Islet of Langerhans (tissue), 1 donor: Measurements from ENCODE around the gene WBP1L.
"Not testable (repeated sequence)": the region's sequence is repeated elsewhere in the genome, so short reads cannot be mapped to it uniquely, and the experiment has no call there.

Source experiments
- FAIRE-seq: peaks from one replicate; lab custom pipeline; 2011; peaks lifted over from hg19 to GRCh38; lab: Jason Lieb, UNC

WBP1L gene

DNA sequence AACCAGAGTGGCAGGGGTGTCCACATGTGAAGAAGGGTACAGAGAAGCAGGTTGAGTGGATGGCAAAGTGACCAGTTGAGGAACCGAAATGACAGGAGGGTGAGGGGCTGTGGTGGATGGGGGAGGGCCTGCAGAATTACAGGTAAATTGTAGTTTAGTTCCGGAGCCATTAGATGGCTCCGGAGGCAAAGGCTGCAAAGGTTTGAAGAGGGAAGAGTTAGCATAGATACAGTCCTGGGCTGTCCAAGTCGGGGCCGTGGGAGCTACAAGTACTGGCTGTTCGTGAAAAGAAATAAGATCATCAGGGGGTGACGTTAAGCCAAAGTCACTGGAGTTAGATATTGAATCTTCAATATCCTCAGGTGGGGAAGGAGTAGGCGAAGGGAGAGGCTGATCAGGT lies 99.4 kb downstream of the WBP1L start:
- not testable (repeated sequence) for FAIRE-seq

DNA sequence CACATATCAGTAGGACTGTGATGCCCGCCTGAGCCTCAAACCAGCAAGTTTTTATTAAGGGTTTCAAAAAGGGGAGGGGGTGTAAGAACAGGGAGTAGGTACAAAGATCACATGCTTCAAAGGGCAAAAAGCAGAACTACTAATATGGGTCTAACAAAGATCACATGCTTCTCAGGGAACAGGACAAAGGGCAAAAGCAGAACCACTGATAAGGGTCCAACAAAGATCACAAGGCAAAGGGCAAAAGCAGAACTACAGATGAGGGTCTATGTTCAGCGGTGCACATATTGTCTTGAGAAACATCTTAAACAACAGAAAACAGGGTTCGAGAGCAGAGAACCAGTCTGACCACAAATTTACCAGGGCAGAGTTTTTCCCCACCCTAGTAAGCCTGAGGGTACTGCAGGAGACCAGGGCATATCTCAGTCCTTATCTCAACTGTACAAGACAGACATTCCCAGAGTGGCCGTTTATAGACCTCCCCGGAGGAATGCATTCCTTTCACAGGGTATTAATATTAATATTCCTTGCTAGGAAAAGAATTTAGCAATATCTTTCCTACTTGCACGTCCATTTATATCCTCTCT lies 100.5 kb downstream of the WBP1L start:
- not testable (repeated sequence) for FAIRE-seq

DNA sequence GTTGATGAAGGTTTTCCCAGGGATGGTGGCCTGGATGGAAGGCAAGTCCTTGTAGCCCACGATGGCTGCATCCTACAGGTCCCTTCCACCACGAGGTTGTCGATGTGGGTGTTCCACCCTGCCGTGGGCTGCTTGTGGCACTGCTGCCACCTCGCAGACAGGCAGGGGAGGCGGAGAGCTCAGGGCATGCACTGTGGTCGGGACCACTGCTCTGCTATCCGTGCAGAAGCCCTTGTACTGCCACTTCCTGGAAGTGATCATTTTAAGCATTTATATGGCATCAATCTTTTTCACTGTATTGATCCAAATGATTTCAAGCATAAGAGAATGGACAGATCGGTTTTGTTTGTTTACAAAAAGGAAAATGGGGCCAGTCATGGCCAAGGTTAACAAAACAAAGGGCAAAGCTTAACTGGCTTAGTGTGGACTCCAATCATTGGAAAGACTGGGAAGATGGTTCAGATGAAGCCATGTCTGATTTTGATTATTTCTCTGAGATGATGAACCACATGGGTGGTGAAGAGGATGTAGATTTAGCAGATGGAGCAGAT lies 101.7 kb downstream of the WBP1L start:
- no peak for FAIRE-seq

DNA sequence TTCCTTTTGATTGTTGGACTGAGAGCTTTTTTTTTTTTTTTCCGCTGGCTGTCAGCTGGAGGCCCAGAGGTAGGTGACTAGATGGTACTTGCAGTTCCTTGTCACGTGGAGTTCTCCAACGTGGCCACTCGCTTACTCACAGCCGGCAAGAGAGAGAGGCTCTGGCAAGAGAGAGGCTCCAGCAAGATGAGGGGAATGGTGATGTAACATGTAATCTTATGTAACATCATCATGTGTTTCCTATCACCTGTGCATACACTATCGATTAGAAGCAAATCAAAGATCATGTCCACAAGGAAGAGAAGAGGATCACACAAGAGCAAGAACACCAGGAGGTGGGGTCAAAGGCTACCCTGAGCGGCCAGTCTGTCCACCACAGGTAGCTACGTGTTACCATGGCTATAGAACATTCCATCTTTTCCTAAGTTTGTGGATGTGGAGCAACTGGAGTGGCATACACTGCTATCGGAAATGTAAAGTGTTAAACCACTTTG lies 106.3 kb downstream of the WBP1L start:
- no peak for FAIRE-seq

DNA sequence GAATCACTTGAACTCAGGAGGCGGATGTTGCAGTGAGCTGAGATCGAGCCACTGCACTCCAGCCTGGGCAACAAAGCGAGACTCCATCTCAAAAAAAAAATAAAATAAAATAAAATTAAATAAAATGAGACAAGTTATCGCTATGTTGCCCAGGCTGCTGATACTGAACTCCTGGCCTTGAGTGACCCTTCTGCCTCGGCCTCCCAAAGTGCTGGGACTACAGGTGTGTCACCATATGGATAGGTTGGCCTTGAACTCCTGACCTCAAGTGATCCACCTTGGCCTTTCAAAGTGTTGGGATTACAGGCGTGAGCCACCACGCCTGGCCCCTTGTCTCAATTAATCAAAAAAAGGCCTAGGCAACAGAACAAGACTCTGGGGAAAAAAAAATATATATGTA lies 109.5 kb downstream of the WBP1L start:
- not testable (repeated sequence) for FAIRE-seq

DNA sequence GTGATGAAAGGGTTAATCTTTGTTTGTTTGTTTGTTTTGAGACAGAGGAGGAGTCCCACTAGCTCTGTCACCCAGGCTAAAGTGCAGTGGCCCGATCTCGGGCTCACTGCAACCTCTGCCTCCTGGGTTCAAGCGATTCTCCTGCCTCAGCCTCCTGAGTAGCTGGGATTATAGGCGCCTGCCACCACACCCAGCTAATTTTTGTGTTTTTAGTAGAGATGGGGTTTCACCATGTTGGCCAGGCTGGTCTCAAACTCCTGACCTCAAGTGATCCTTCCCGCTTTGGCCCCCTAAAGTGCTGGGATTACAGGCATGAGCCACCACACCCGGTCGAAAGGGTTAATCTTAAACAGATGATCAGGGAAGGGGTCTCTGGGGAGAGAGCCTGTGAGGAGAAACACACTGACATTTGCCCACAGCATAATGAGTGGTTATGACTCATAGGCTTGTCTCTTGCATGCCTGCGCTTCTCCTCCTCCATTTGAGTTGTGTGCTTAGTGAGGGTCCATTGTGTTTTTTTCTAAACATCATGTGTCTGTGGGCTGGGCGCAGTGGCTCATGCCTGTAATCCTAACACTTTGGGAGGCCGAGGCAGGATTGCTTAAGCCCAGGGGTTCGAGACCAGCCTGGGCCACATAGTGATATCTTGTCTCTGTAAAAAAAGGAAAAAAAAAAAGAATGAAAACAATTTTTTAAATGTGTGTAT lies 112.1 kb downstream of the WBP1L start:
- FAIRE-seq, result not testable (repeated sequence)

DNA sequence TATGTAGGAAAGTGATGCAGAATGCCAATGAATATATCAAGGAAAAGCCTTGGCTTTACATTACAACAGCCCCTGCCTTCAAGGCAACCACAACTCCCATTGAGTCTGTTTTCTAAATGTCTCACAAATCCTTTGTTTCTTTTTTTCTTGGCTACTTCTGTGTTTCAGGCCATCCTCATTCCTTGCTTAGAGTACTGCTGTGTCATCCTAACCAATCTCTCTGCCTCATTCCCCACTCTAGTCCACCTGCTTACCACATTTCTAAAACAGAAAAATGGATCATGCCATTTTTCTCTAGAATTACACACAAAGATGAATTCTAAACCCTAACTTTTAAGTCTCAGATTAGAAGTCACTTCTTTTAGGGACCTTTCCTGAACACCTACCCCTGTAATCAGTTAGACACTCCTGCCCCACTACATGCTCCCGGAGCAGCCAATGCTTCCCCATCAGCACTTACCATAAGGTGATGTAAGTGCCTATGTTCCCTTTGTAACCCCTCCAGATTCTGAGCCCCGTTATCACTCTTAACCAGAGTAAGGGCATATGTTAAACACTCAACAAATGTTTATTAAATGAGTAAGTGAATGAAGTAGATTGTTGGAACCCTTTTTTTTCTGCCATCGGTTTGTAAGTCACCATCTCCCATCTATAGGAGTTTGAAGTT lies 113.1 kb downstream of the WBP1L start:
- FAIRE-seq, result no peak

DNA sequence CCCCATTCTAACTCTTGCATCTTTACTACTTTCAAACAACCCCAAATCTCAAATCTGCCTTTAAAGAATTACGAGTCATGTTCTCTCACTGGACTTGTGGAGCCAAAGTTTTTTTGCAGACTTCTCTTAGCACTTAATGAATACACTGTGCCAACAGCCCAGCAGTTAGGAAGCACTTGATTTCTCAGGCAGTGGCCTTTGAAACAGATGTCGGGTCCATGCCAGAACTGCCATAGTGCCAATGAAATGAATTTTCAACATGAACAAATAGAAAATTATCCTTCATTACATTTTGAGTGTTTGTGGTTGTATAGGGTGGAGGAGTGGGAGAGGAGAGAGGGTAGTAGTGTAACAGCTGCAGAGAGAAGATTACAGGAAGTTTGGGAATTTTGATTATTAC lies 116.2 kb downstream of the WBP1L start:
- no peak for FAIRE-seq

DNA sequence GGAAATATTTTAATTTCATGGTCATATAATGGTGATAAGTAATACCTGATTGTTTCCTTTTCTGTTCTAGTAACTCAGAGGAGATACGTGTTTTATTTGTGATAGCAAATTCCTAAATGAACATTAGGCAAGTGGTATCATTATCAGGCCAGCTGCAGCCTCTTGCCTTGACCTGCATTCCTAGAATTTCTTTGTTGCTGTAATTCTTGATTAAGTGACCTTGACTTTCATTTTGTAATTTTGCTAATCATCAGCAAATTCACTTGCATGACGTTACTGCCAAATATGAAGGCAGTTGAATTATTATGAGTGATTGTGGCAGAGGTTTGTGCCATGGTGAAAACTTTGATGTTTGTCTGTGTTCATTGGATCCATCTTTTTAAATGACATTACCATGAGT lies 119.9 kb downstream of the WBP1L start:
- FAIRE-seq, result no peak

DNA sequence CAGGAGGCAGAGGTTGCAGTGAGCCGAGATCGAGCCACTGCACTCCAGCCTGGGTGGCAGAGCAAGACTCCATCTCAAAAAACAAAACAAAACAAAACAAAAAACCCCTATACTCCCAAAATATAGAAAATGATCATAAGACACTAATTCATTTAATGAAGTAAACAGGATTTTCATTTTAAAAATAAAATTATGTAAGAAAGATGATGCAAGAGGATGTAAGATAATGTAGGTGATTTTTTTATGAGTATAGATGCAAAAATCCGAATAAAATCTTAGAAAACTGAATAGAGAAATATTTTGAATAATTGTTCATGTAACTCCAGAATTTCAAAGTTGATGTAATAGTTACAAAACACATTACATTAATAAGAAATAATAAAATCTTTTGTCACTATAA lies 121.9 kb downstream of the WBP1L start:
- no peak for FAIRE-seq
